Adrenal gland (tissue), 12 donors: ENCODE measurements around the gene DYSF. TPM values are rescaled to one million over a fixed set of nuclear protein-coding genes. Genes with fewer than 3 reads are reported as not detected.

Experiments
- DNase-seq, 7 donors: peaks; one replicate each; pipeline ENCODE4 v3.0.0-alpha.2; 2019 to 2020
- H3K27ac ChIP-seq, 5 donors: fragments of 200-600 bp; sonication (generic) in 4 of 5; 1 replicate in 3 of 5; 2 replicates in 2 of 5; pipeline versions ENCODE4 v1.5.1 to v1.8.0; 2016 to 2020; ENCODE audit warnings: mild to moderate bottlenecking in 1 of 5
- H3K27me3 ChIP-seq: fragments of 200-600 bp; 2 replicates; pipeline ENCODE4 v1.8.0; 2021
- H3K36me3 ChIP-seq, 2 donors: fragments of 200-600 bp; replicated peaks in 1 of 2; 1 replicate in 1 of 2; 2 replicates in 1 of 2; pipeline versions ENCODE4 v1.5.1 to v1.8.0; 2018 to 2022
- H3K4me1 ChIP-seq, 2 donors: fragments of 200-600 bp; replicated peaks in 1 of 2; 1 replicate in 1 of 2; 2 replicates in 1 of 2; pipeline versions ENCODE4 v1.5.1 to v1.8.0; 2018 to 2021
- H3K4me3 ChIP-seq, 4 donors: fragments of 200-600 bp; sonication (generic) in 3 of 4; one replicate each; pipeline ENCODE4 v1.5.1; 2016 to 2018
- H3K9me3 ChIP-seq, 3 donors: fragments of 200-600 bp; sonication (generic) in 1 of 3; replicated peaks in 1 of 3; 1 replicate in 2 of 3; 2 replicates in 1 of 3; pipeline versions ENCODE4 v1.5.1 to v1.8.0; 2016 to 2021
- CTCF ChIP-seq, 6 experiments: fragments of 450-650 bp in 4 of 6; fragments of 200-600 bp in 2 of 6; sonication (generic) in 1 of 6; IDR thresholded peaks; 1 replicate in 5 of 6; 2 replicates in 1 of 6; pipeline versions ENCODE4 v1.5.1 to v1.8.0; 2016 to 2021; ENCODE audit warnings: antibody characterized with exemption in 6 of 6, mild to moderate bottlenecking in 2 of 6, moderate library complexity in 1 of 6
- POLR2A ChIP-seq, 2 donors: fragments of 450-650 bp; IDR thresholded peaks; one replicate each; pipeline ENCODE4 v1.6.1; 2017; ENCODE audit warnings: antibody characterized with exemption in 2 of 2, mild to moderate bottlenecking in 2 of 2, moderate library complexity in 1 of 2
- WGBS, 4 donors: extraction: QIAGEN DNeasy Blood & Tissue Kit in 2 of 4; methylation state at CpG; one replicate each; pipeline versions ENCODE4 v1.1.5 to v1.1.7; 2013 to 2017; 5-methylcytosine and 5-hydroxymethylcytosine counted together
- intact Hi-C, 2 donors: fragments of 100-400 bp; cut with DNase I; formaldehyde crosslinking; loops; one replicate each; pipeline versions ENCODE4 v1.14.1 to v1.15.0; 2022 to 2023
- polyA plus RNA-seq, 3 donors: library from polyadenylated mRNA; stranded (reverse); fragments of 200-250 nt in 2 of 3; fragments of 350-450 nt in 1 of 3; fragmentation: Illumina TruSeq in 1 of 3; extraction: RNeasy Lipid Tissue Mini Kit (QIAGEN cat#74804) in 1 of 3; gene quantifications; one replicate each; pipeline ENCODE4 v1.2.3, GENCODE V29; 2013 to 2014
- total RNA-seq, 9 donors: library from RNA; depleted of rRNA in 4 of 9; stranded (reverse); fragments of >200 nt in 4 of 9; fragments of 120-200 nt in 1 of 9; fragmentation: NEBNext Ultra II Directional in 1 of 9; extraction: Animal tissue kit (Norgen Biotek cat#: 25700) in 1 of 9; gene quantifications; one replicate each; pipeline versions ENCODE4 v1.1.0 to v1.2.4, GENCODE V29; 2013 to 2023
- donor health status: healthy with polysubstance abuse.
- donor health status: Bipolar disorder and iron deficiency.
- donor health status: DM: yes; HTN: yes; CAD: no.
- donor health status: DM: no; HTN: no; CAD: no.
- donor health status: DM: no; HTN: no; CAD: no.
- donor health status: DM: yes; HTN: yes; CAD: no.

The DYSF gene
- total and polyA plus RNA-seq, 12 donors, result 3.2 to 22.4 (median 15.3) TPM

DNA sequence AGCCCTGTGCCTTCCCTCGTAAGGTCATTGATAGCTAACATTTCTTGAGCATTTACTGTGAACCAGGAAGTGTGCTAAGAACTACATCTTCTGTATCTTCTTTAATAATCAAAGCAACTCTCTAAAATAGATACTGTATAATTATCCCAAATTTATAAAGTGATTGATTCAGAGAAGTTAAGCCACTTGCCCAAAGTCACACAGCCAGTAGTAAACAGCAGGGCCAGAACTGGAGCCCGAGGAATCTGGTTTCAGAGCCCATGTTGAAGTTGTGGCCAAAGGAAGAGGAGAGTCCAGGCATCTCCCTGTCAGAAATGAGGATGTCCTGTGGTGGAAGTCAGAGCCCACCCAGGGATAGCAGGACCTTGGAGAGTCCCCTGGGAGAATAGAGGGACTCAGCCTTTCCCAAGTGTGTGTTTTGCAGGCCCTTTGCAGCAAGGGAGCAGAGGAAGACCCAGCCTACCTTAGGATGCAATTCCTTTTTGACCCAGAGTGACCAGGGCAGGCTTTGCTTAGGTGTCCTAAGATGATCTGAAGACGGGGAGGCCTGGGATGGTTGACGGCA lies 134.2 kb downstream of the DYSF start:
- DNase-seq, result no peak
- Histone ChIP-seq H3K27ac (no peak overlapping the region), H3K9me3 (no peaks in the 10 kb centered on the region), H3K36me3 (no peaks in the 10 kb centered on the region), H3K4me3 (no peak overlapping the region), H3K27me3 (no peaks in the 10 kb centered on the region), H3K4me1 (no peaks in the 10 kb centered on the region)
- 92 to 98% (median 94%) methylated on average over 4 of the region's 4 CpGs for WGBS, 4 donors
- TF ChIP-seq POLR2A (IDR thresholded peaks at IDR 0.05) (no peak), CTCF (IDR thresholded peaks at IDR 0.05) (no peak)
- intact Hi-C loops, result no loop called here

DNA sequence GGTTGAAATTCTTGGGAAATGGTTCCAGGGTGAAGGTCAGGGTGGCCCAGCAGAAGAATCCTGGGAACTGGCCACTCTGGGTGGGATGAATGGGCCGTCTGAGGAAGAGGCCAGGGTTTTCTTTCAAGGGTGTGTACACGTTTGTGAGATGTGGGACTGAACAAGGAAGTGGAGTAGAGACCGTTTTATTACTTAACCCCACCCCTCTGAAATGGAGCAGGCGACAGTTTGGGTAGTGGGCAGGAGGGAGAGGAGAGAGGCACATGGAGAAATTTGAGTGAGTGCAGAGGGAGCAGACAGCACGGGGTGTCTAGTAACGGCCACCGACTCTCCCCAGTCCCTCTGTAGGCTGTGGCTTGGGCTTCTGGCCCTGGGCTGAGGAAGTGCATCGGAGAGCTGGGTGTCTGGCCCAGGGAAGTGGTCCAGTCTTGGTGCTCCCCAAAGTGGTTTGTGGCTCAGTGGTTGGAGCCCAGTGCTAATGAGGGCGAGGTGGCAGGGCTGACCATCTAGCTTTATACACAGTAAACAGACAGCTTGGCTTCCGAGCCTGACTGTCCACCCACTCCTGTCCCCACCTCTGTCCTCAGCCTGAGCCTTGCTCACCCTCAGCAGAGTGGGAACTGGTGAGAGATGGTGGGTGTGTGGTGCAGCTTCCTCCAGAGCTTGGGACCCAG lies 135.3 kb downstream of the DYSF start:
- intact Hi-C loops, result no loop called here
- WGBS, 4 donors, result 69 to 81% (median 77%) methylated on average over 8 to 10 of the region's 10 CpGs
- Histone ChIP-seq H3K36me3 (no peaks in the 10 kb centered on the region), H3K27me3 (no peaks in the 10 kb centered on the region), H3K9me3 (no peaks in the 10 kb centered on the region), H3K4me3 (no peak overlapping the region), H3K4me1 (no peaks in the 10 kb centered on the region), H3K27ac (no peak overlapping the region)
- TF ChIP-seq POLR2A (IDR thresholded peaks at IDR 0.05) (no peak), CTCF (IDR thresholded peaks at IDR 0.05) (no peak)
- DNase-seq, result no peak

DNA sequence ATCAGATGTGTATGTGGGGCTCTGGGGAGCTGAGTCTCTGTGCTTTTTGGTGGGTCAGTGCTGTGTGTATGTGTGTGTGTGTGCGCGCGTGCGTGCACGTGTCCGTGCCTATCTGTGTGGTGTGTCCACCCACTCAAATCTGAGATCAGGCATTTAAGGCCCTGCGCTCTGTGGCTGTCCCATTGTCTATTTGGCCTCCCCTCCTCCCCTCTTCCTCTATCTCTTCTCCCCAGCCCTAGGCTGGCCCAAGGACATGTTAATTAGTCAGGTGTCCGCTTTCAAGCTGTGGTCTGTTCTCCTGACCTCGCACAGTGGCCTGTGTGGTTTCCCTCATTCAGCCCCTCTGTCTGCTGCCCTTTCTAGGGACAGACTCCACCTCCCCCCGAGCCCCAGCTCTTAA lies 136.4 kb downstream of the DYSF start:
- no peaks in the 10 kb centered on the region for H3K9me3 ChIP-seq
- intact Hi-C loops, result no loop called here
- no peaks in the 10 kb centered on the region for H3K36me3 ChIP-seq
- H3K4me1 ChIP-seq, result no peaks in the 10 kb centered on the region
- H3K27ac ChIP-seq, result no peak overlapping the region
- no peak for TF ChIP-seq POLR2A (IDR thresholded peaks at IDR 0.05)
- TF ChIP-seq CTCF (IDR thresholded peaks at IDR 0.05), result no peak
- 86 to 93% (median 93%) methylated on average over 10 of the region's 10 CpGs for WGBS, 4 donors
- H3K4me3 ChIP-seq, result no peak overlapping the region
- DNase-seq, result no peak
- H3K27me3 ChIP-seq, result no peaks in the 10 kb centered on the region

DNA sequence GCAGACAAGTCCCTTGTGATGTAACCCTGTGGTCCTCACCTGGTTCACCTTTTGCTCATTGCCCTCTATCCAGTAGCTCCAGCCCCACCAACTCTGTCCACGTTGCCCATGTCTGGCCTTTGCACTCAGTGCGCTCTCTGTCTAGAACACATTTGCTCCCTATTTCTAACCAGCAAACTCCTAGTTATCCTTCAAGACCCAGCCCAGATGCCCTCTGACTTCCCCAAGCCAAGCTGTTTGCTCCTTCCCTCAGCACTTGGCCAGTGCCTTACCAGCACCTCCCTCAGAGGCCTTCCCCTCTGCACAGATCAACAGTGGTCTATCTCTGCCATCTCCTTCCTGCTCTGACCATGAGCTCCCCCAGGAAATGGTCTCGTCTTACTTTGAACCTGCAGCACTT lies 137.7 kb downstream of the DYSF start:
- DNase-seq, result no peak
- WGBS, 4 donors, result 89 to 96% (median 94%) methylated on average over 3 of the region's 3 CpGs
- no peaks in the 10 kb centered on the region for H3K36me3 ChIP-seq
- TF ChIP-seq POLR2A (IDR thresholded peaks at IDR 0.05) (no peak), CTCF (IDR thresholded peaks at IDR 0.05) (no peak)
- intact Hi-C loops, result no loop called here
- no peaks in the 10 kb centered on the region for H3K9me3 ChIP-seq
- H3K4me1 ChIP-seq, result no peaks in the 10 kb centered on the region
- no peak overlapping the region for H3K4me3 ChIP-seq
- H3K27ac ChIP-seq, result no peak overlapping the region
- no peaks in the 10 kb centered on the region for H3K27me3 ChIP-seq
